IMR-90 (cell line): Measurements from ENCODE around the gene MCUB. TPM values are rescaled to one million over a fixed set of nuclear protein-coding genes. Genes with fewer than 3 reads are reported as not detected.

Experiments
- ATAC-seq: fragments of 200-7000 bp; cut with Tn5 transposase; 2 replicates; pipeline ENCODE4 v1.9.1; 2020; ENCODE audit warnings: low read depth, mild to moderate bottlenecking, moderate library complexity
- BruUV-seq: library from RNA; stranded (reverse); fragments of 400-500 nt; replicated peaks from 2 replicates; lab custom pipeline; 2021; lab: Mats Ljungman, UMichigan
- CTCF ChIA-PET: fragments of 300-600 bp; formaldehyde crosslinking; extraction: SDS; loops from one replicate; lab custom pipeline; 2021; ENCODE audit warnings: antibody characterized with exemption; lab: Yijun Ruan, JAX
- POLR2A ChIA-PET: fragments of 300-600 bp; sonication (Branson Sonifier 250); formaldehyde crosslinking; loops from one replicate; lab custom pipeline; 2022; ENCODE audit warnings: antibody characterized with exemption; ENCODE audit not compliant: unreplicated experiment; lab: Charles Lee
- DNase-seq: peaks from one replicate; pipeline ENCODE4 v3.0.0; 2013
- H2AFZ ChIP-seq: replicated peaks from 2 replicates; pipeline ENCODE3; 2013; ENCODE audit warnings: low read length, mild to moderate bottlenecking; ENCODE audit not compliant: poor library complexity
- H2AK5ac ChIP-seq: 2 replicates; pipeline ENCODE4 v1.6.1; 2013; ENCODE audit warnings: low read depth, low read length, inconsistent platforms
- H2AK9ac ChIP-seq: replicated peaks from 2 replicates; pipeline ENCODE3; 2013; ENCODE audit warnings: mild to moderate bottlenecking, low read depth, low read length, moderate library complexity; ENCODE audit not compliant: poor library complexity
- H2BK120ac ChIP-seq: 2 replicates; pipeline ENCODE4 v1.6.1; 2013; ENCODE audit warnings: low read depth, low read length, inconsistent platforms
- H2BK15ac ChIP-seq: 3 replicates; pipeline ENCODE4 v1.6.1; 2013; ENCODE audit warnings: low read depth, low read length, inconsistent platforms
- H2BK20ac ChIP-seq: 2 replicates; pipeline ENCODE4 v1.6.1; 2013; ENCODE audit warnings: low read depth, mild to moderate bottlenecking, inconsistent platforms, low read length, moderate library complexity
- H2BK5ac ChIP-seq: 2 replicates; pipeline ENCODE4 v1.6.1; 2013; ENCODE audit warnings: mild to moderate bottlenecking, low read depth, low read length, inconsistent platforms; ENCODE audit not compliant: poor library complexity, severe bottlenecking
- H3K14ac ChIP-seq: replicated peaks from 2 replicates; pipeline ENCODE4 v1.6.1; 2013; ENCODE audit warnings: low read depth, low read length, inconsistent platforms
- H3K18ac ChIP-seq: 2 replicates; pipeline ENCODE4 v1.6.1; 2013; ENCODE audit warnings: low read depth, low read length, control low read depth
- H3K23ac ChIP-seq: 2 replicates; pipeline ENCODE4 v1.6.1; 2013; ENCODE audit warnings: low read depth, low read length, inconsistent platforms
- H3K27ac ChIP-seq: 2 replicates; pipeline ENCODE4 v1.5.1; 2013; ENCODE audit warnings: mild to moderate bottlenecking, control low read depth, low read length; ENCODE audit not compliant: insufficient read depth
- H3K27me3 ChIP-seq: 2 replicates; pipeline ENCODE4 v1.6.1; 2013; ENCODE audit warnings: low read length; ENCODE audit not compliant: control insufficient read depth, insufficient read depth
- H3K36me3 ChIP-seq: 2 replicates; pipeline ENCODE4 v1.6.1; 2013; ENCODE audit warnings: low read length, mixed read lengths; ENCODE audit not compliant: control insufficient read depth, insufficient read depth
- H3K4ac ChIP-seq: 2 replicates; pipeline ENCODE4 v1.6.1; 2013; ENCODE audit warnings: low read depth, low read length, inconsistent platforms
- H3K4me1 ChIP-seq: 2 replicates; pipeline ENCODE4 v1.6.1; 2013; ENCODE audit warnings: low read length, mixed read lengths; ENCODE audit not compliant: control insufficient read depth, insufficient read depth
- H3K4me2 ChIP-seq: 2 replicates; pipeline ENCODE4 v1.6.1; 2013; ENCODE audit warnings: low read depth, mild to moderate bottlenecking, control low read depth, low read length, moderate library complexity
- H3K4me3 ChIP-seq: 2 replicates; pipeline ENCODE4 v1.5.1; 2013; ENCODE audit warnings: low read depth, mild to moderate bottlenecking, control low read depth, low read length, moderate library complexity; ENCODE audit not compliant: insufficient read depth
- H3K56ac ChIP-seq: 2 replicates; pipeline ENCODE4 v1.6.1; 2013; ENCODE audit warnings: low read length, inconsistent platforms; ENCODE audit not compliant: insufficient read depth; ENCODE audit errors: extremely low read depth
- H3K79me1 ChIP-seq, 2 experiments: 2 replicates each; pipeline ENCODE4 v1.6.1; 2013; ENCODE audit warnings: low read length in 2 of 2, inconsistent platforms in 1 of 2, low read depth in 1 of 2
- H3K9ac ChIP-seq: 2 replicates; pipeline ENCODE4 v1.6.1; 2013; ENCODE audit warnings: low read depth, low read length, control low read depth
- H3K9me1 ChIP-seq: 2 replicates; pipeline ENCODE4 v1.6.1; 2013; ENCODE audit warnings: low read length, inconsistent platforms; ENCODE audit not compliant: insufficient read depth
- H3K9me3 ChIP-seq: 2 replicates; pipeline ENCODE4 v1.6.1; 2013; ENCODE audit warnings: low read length; ENCODE audit not compliant: control insufficient read depth, insufficient read depth
- H4K20me1 ChIP-seq: 2 replicates; pipeline ENCODE4 v1.6.1; 2013; ENCODE audit warnings: low read length, inconsistent platforms; ENCODE audit not compliant: insufficient read depth
- H4K5ac ChIP-seq: 2 replicates; pipeline ENCODE4 v1.6.1; 2013; ENCODE audit warnings: mild to moderate bottlenecking, low read depth, low read length, control low read depth
- H4K8ac ChIP-seq, 2 experiments: 2 replicates each; pipeline ENCODE4 v1.6.1; 2013; ENCODE audit warnings: low read depth in 2 of 2, low read length in 2 of 2, control low read depth in 1 of 2, inconsistent platforms in 1 of 2
- H4K91ac ChIP-seq: 2 replicates; pipeline ENCODE4 v1.6.1; 2013; ENCODE audit warnings: low read depth, low read length, inconsistent platforms; ENCODE audit not compliant: insufficient read depth
- BHLHE40 ChIP-seq: fragments of 150-350 bp; IDR thresholded peaks from 2 replicates; pipeline ENCODE4 v1.6.1; 2016; ENCODE audit warnings: mild to moderate bottlenecking, low read depth, low read length
- CEBPB ChIP-seq: IDR thresholded peaks from 2 replicates; pipeline ENCODE4 v1.6.1; 2012; ENCODE audit warnings: low read depth, low read length, improper control_type of control experiment
- CHD1 ChIP-seq: IDR thresholded peaks from 2 replicates; pipeline ENCODE4 v1.6.1; 2012; ENCODE audit warnings: low read depth, low read length, improper control_type of control experiment
- CTCF ChIP-seq: conservative IDR thresholded peaks from 2 replicates; pipeline ENCODE4 v1.5.1; 2012; ENCODE audit warnings: mild to moderate bottlenecking, low read depth, low read length, improper control_type of control experiment
- FOS ChIP-seq: fragments of 150-350 bp; IDR thresholded peaks from 2 replicates; pipeline ENCODE4 v1.6.1; 2016; ENCODE audit warnings: low read depth, low read length
- MAFK ChIP-seq: IDR thresholded peaks from 2 replicates; pipeline ENCODE4 v1.6.1; 2012; ENCODE audit warnings: low read depth, low read length, improper control_type of control experiment
- MAZ ChIP-seq: IDR thresholded peaks from 2 replicates; pipeline ENCODE4 v1.6.1; 2012; ENCODE audit warnings: low read depth, mild to moderate bottlenecking, low read length, improper control_type of control experiment, moderate library complexity, borderline replicate concordance
- NFE2L2 ChIP-seq: fragments of 150-350 bp; IDR thresholded peaks from 2 replicates; pipeline ENCODE4 v1.6.1; 2016; ENCODE audit warnings: low read depth, mild to moderate bottlenecking, low read length
- POLR2A ChIP-seq: IDR thresholded peaks from 2 replicates; pipeline ENCODE4 v1.6.1; 2012; ENCODE audit warnings: mild to moderate bottlenecking, low read depth, low read length
- RAD21 ChIP-seq: IDR thresholded peaks from 2 replicates; pipeline ENCODE4 v1.6.1; 2012; ENCODE audit warnings: low read length, improper control_type of control experiment
- RCOR1 ChIP-seq: IDR thresholded peaks from 2 replicates; pipeline ENCODE4 v1.6.1; 2012; ENCODE audit warnings: mild to moderate bottlenecking, low read length, improper control_type of control experiment; ENCODE audit not compliant: insufficient replicate concordance
- SMC3 ChIP-seq: fragments of 150-350 bp; IDR thresholded peaks from 2 replicates; pipeline ENCODE4 v1.6.1; 2016; ENCODE audit warnings: low read depth, mild to moderate bottlenecking, antibody characterized with exemption, low read length, moderate library complexity
- USF2 ChIP-seq: fragments of 150-350 bp; IDR thresholded peaks from 2 replicates; pipeline ENCODE4 v1.6.1; 2017; ENCODE audit warnings: mild to moderate bottlenecking, antibody characterized with exemption, low read length, low read depth
- WGBS, 2 experiments: methylation state at CpG; one replicate each; pipeline versions ENCODE4 v1.1.5 to v1.1.7; 2013; ENCODE audit warnings: missing lambda C conversion rate in 2 of 2; ENCODE audit not compliant: insufficient read length in 1 of 2; ENCODE audit errors: extremely low coverage in 2 of 2; 5-methylcytosine and 5-hydroxymethylcytosine counted together
- dilution Hi-C: fragments of 300-500 bp; cut with HindIII; formaldehyde crosslinking; loops from one replicate; pipeline ENCODE4 v1.14.3; 2018; ENCODE audit warnings: low sequenced_read_pairs; ENCODE audit not compliant: unreplicated experiment
- in situ Hi-C: fragments of 300-500 bp; cut with MboI; formaldehyde crosslinking; loops from 3 replicates; pipeline ENCODE4 v1.14.3; 2019; ENCODE audit warnings: low sequenced_read_pairs, inconsistent platforms, mixed read lengths
- intact Hi-C: fragments of 100-400 bp; cut with micrococcal nuclease; formaldehyde crosslinking; loops from 2 replicates; pipeline ENCODE4 v1.10.0; 2022
- polyA plus RNA-seq, 3 experiments: library from polyadenylated mRNA; depleted of rRNA; stranded (reverse); fragments of >200 nt; gene quantifications; 2 replicates each; pipeline ENCODE4 v1.2.3, GENCODE V29; 2012; ENCODE audit warnings: low replicate concordance in 1 of 3
- total RNA-seq: library from RNA; depleted of rRNA; stranded (reverse); fragments of >200 nt; gene quantifications from 2 replicates; pipeline ENCODE4 v1.2.3, GENCODE V29; 2012
- TF ChIP-seq, protein P1 (sequence below): fragments of 150-350 bp; IDR thresholded peaks from 2 replicates; pipeline ENCODE4 v1.6.1; 2016; ENCODE audit warnings: low read depth, mild to moderate bottlenecking, low read length, moderate library complexity, borderline replicate concordance

Gene MCUB
- total and polyA plus RNA-seq, 2 of the 4 experiments (the other 2 are of a cell fraction) = 18.5 to 20.4 TPM

DNA sequence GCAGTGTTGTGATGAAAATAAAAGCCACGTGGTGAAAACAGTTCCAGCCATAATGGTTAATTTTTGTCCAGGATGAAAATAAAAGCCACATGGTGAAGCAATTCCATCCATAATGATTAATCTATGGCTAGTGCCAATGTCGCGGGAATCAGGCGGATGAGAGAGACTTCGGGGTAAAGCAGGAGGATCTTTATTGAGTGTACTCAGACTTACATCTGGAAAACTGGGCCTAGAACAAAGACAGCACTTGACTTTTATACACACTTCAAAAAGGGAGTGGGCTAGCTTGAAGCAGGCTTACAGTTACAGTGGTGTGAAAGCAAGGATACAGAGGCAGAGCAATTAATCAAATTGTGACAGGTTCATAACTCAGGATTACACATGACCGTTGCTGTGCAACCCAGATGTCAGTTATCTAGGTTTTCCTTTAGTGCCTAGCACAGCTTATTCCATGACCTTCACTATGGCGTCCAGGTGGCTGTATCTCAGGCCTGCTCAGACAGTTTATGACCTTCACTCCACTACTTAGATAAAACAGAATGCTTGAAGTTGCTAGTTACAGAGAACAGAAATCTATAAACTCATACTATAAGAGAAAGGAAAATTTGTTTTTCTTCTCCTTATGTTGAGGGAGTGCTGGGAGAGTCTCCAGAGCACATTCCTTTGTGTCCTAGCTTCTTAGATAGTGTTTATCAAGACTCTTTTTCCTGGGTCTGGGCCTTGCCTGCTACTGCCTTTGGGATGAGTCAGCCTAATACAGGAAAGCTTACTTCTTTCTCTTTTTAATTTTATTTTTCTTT lies 175.7 kb downstream of the MCUB start:
- POLR2A ChIA-PET = no interaction called here
- Histone ChIP-seq H2AFZ (no peak overlapping the region), H3K14ac (peak overlapping the region; percentile 72; the same call in 1 of the 2 replicates), H3K4ac (peak overlapping the region; percentile 36; the same call in 1 of the 2 replicates), H4K8ac (peak overlapping the region; percentile 85 to 86), H3K27ac (peak overlapping the region; percentile 80; the same call in 1 of the 2 replicates), H2AK5ac (no peak overlapping the region), H2BK15ac (0 out of 3 replicates have a peak overlapping the region, but pooled peaks have one; percentile 36), H3K4me3 (no peak overlapping the region), H2BK120ac (peak overlapping the region; percentile 61), H3K27me3 (no peaks in the 10 kb centered on the region), H3K79me1 (no peaks in the 10 kb centered on the region), H2AK9ac (no peak overlapping the region), H3K18ac (peak overlapping the region; percentile 92), H3K4me1 (peaks cover 7% of the 10 kb centered on the region), H3K9ac (peak overlapping the region; percentile 64; the same call in 1 of the 2 replicates), H3K9me1 (no peaks in the 10 kb centered on the region), H3K23ac (no peak overlapping the region; the same call in 1 of the 2 replicates), H3K9me3 (no peaks in the 10 kb centered on the region), H4K20me1 (no peaks in the 10 kb centered on the region), H3K56ac (no peak overlapping the region), H3K36me3 (no peaks in the 10 kb centered on the region), H4K91ac (peak overlapping the region; percentile 31; the same call in 1 of the 2 replicates), H4K5ac (peak overlapping the region; percentile 81), H3K4me2 (peak overlapping the region; percentile 65; the same call in 1 of the 2 replicates), H2BK5ac (peak overlapping the region; percentile 70), H2BK20ac (no peak overlapping the region)
- ATAC-seq (peak; percentile 92), DNase-seq (peak; percentile 50)
- intact Hi-C loops = no loop called here
- in situ Hi-C loops = no loop called here
- CTCF ChIA-PET = no interaction called here
- no TSS peak for BruUV-seq
- no CpG with 5 or more reads among the region's 7 CpGs for WGBS, 2 experiments
- dilution Hi-C loops = no loop called here
- TF ChIP-seq BHLHE40 (no peak), USF2 (no peak), NFE2L2 (no peak), MAZ (no peak), CTCF (no peak), CEBPB (no peak), SMC3 (no peak), RAD21 (no peak), CHD1 (no peak), RCOR1 (no peak), MAFK (no peak), FOS (no peak), POLR2A (no peak)
- TF ChIP-seq, protein P1, sequence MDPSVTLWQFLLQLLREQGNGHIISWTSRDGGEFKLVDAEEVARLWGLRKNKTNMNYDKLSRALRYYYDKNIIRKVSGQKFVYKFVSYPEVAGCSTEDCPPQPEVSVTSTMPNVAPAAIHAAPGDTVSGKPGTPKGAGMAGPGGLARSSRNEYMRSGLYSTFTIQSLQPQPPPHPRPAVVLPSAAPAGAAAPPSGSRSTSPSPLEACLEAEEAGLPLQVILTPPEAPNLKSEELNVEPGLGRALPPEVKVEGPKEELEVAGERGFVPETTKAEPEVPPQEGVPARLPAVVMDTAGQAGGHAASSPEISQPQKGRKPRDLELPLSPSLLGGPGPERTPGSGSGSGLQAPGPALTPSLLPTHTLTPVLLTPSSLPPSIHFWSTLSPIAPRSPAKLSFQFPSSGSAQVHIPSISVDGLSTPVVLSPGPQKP = no peak
